RKO (cell line): ENCODE data around the gene ARIH2.

Experiments used
- DNase-seq: peaks from one replicate; pipeline ENCODE4 v3.0.0-alpha.2; 2016; ENCODE audit warnings: low spot score

The ARIH2 gene

DNA sequence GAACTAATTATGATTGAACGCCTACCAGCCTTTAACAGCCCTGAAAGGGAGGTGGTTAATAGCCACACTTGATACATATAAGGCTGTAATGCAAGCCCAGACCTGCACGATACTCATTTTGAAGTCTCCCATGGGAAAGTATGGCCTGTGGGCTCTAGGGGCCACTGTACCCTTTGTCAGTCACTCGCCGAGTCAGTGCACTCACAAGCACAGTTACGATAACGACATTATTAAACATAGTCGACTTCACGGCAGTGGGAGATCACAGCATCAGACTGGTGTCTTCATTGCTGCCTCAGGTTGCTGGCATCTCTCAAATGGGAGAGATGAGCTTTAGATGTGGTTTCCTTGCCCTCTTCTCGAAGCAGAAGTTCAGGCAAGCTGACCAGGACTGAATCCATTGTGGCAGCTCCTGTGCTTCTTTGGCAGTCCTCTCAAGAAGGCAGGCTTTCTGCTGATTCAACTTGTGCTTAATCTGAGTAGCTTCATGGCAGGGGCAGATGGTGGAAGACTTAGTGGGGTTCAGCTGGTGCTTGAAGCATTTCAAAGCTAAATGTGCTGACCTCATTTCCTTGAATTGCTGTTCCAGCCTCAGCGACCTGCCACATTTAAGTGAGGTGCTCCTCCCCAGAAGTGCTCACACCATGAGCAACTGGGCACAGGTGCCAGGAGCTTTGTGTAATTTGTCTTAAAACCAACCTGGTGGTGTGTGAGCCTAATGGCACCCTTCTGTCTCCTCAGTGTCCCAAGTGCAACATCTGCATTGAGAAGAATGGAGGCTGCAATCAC lies 55.6 kb downstream of the ARIH2 start:
- DNase-seq = no peak

DNA sequence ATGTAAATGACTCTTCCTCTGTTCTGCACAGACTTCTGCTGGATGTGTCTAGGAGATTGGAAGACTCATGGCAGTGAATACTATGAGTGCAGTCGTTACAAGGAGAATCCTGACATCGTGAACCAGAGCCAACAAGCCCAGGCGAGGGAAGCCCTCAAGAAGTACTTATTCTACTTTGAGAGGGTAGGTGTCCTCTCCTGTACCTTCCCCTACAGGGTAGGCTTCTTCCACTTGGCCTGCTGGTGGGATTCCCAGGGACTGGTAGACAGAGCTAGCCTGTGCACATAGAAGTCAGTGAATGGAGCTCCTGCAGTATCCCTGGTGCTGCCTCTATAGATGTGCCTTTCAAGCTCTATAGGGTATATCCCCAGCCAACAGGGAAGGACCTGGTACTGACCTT lies 60.8 kb downstream of the ARIH2 start:
- DNase-seq = no peak

DNA sequence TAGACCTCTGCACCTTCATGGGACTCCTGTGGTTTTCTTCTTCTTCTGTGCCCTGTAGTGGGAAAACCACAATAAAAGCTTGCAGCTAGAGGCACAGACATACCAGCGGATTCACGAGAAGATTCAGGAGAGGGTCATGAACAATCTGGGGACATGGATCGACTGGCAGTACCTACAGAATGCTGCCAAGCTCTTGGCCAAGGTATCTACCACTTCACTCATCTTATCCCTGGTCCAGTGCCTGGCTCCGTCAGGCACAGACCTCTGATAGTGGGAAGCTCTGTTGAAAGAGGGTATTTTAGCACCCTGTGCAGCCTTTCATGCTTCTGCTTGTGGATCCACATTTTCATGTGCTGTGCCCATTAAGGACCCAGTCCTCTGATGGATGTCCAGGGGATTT lies 61.7 kb downstream of the ARIH2 start:
- DNase-seq = no peak

GRCh38 chr3:48982016-48982415 lies 63.4 kb downstream of the ARIH2 start:
- no peak for DNase-seq

GRCh38 chr3:48982686-48983085 lies 64.0 kb downstream of the ARIH2 start:
- no peak for DNase-seq

GRCh38 chr3:48983096-48983495 lies 64.5 kb downstream of the ARIH2 start:
- DNase-seq = no peak

GRCh38 chr3:48984663-48985062 lies 66.0 kb downstream of the ARIH2 start:
- DNase-seq = no peak

DNA sequence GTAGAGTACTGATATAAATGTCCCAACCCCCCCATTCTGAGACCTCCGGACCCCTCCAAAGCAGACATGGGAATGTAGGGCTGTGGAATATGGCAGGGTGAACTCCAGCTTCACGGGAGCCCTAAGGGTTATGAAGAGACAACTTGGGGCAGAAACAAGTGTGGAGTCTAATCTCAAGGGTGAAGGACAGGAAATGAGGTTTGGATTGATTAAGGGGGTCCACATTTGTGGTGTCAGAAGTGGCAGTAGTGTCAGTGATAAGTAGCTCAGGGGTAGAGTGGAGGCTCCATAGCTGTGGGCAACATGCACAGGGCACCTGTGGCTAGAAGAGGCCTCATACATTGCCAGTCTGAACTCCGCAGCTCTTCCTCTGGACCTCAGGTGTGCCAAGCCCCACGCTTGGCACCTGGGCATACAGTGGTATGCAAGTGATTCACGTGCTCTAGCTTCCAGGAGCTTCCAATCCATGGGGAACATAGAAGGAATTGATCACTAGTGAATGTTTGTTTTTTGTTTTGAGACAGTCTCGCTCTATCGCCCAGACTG lies 67.3 kb downstream of the ARIH2 start:
- DNase-seq = no peak

- DNase-seq = peak; percentile 49
These were observed 70.6 kb downstream of the ARIH2 start for GRCh38 chr3:48989126-48989795.

DNA sequence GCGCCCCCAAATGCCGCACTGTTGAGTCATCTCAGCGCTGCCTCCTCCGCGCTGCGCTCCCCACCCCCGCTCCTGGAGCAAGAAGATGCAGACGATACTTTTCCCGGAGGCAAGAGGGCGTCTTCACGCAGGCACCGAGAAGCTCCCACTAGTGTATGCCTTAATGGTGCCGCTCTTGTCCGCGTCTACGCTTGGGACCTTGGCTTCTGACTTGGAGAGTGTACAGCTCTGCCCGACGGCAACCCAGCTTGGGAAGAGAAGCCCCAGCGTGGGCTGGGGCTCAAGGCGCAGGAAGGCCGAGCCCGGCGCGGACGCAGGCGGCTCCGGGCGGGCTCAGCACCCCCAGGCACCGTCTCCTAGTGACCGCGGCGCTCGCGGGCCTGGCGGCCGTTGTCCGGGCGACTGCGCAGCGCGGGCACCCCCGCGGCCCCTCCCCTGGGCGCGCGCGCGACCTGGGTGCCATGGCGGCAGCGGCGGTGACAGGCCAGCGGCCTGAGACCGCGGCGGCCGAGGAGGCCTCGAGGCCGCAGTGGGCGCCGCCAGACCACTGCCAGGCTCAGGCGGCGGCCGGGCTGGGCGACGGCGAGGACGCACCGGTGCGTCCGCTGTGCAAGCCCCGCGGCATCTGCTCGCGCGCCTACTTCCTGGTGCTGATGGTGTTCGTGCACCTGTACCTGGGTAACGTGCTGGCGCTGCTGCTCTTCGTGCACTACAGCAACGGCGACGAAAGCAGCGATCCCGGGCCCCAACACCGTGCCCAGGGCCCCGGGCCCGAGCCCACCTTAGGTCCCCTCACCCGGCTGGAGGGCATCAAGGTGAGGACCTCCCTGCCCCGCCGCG lies 71.4 kb downstream of the ARIH2 start, which contains the start of gene P4HTM:
Gene P4HTM, plus strand, starts transcription at position 446 of the 840 bp plus-strand sequence. Its CDS starts 16 bp downstream, at position 462.
- peak; percentile 94 for DNase-seq

DNA sequence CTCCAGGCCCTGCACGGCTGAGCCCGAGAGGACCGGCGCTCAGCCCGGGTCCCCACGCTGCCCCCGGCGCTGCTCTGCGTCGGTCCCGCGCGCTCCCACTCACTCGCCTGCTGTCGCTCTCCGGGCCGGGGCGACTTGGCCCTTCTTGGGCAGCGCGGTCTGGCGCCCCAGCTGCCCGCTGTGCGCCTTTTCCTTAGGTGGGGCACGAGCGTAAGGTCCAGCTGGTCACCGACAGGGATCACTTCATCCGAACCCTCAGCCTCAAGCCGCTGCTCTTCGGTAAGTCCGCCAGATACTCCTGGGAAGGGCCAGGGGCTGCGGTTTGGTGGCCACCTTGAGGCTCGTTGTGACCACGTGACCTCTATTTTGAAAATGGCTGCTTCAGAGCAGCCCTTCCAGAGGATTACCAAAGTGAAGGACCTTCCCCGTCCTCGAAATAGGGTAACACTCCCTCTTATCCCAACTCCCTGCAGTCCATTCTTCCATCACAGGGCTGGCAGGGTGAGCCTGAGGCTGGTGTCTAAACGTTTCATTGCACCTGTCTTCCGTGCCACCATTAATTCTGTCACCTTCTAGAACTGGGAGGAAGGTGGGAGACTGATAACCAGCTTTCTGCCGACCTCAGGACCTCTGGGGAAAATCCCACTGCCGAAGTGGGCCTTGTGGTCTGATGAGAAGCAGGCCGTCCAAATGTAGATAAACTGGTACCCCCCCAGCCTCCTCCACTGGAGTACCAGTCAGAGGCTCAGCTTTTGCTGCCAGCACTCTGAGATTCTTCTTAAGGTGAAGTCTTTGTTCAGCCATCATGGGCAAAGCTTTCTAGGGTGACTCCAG lies 72.2 kb downstream of the ARIH2 start:
- DNase-seq = peak; percentile 44

- no peak for DNase-seq
These were observed 73.4 kb downstream of the ARIH2 start for GRCh38 chr3:48991851-48992545.

DNA sequence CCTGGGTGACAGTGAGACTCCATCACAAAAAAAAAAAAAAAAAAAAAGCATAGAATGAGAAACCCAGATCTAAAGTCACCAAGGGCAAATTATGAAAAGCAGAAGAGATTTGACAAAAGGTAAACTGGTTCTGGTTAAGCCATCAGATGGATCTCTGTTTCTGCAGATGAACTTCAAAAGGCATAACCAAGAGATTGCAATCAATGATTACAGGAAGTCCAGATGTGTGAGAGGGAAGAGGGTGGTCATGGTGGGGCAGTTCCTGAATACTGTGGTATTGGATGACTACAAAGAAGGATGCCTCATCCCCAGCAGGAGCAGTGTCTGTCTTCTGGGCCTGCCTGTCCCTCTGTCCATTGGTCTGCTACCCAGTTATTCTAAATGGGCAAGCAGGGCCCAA lies 75.2 kb downstream of the ARIH2 start:
- DNase-seq = no peak

GRCh38 chr3:48996640-48997039 lies 78.0 kb downstream of the ARIH2 start:
- DNase-seq = no peak

DNA sequence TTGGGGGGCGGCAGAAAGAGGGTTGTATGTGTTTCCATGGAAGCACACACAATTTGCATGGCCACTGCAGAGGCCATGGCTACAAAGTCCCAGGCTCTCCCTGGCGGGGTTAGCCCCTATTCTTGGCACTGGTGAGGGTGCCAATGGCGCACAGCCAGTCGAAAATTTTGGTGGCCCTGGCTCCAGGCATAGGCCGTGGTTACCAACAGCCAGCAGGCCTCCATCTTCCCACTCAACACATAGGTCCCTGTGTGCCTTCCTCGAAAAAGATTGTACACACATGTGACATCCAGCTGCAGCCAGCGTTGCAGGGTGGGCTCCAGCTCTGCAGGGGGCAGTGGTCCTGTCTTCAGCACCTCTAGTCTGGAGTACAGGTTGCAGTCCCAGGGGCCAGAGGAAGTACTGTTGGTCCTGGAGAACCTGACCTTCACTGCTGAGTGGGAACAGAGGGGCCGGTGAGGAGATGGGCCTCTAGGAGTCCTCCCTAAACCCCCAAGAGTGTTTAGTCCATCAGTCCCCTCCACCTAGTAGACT lies 78.5 kb downstream of the ARIH2 start:
- no peak for DNase-seq

DNA sequence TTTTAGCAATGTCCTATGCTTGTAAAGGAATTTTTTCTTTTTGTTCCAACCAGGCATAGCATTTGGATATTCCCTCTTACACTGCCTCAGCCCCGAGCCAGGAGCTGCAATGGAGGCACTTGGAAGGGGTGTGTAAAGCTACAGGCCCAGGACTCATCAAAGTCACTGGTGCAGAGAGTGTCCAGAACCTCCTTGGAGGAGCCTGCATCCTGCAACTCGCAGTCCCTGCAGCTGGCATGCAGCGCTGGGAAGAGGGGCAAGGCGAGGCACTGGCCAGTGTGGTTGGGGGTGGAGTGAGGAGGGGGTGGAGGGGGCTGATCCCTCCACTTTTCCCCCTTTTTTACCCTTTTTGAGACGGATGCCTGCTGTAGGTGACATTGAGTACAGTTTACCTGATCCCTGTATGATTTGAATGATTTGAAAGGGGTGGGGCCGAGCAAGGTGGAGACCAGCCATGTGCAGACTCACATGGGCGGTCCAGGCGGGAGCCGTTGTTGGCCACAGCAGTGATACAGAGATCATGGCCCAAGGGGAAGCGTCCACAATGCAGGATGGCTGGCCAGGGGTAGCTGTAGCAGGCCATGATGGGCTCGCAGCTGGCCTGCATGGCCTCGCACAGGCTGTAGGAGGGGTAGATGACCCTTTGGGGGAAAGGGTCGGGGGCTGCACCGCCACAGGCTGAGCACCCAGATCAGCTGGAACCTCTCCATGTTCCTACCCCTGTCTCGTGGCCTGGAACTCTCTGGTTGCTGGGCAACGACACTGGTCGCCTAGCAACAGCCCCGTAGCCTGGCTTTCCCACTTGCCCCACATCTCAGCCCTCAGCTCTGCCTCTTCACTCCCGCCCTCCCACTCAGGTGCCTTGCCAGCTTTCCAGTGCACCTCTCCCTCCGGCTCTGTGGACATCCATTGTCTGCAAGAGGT lies 79.3 kb downstream of the ARIH2 start:
- DNase-seq = no peak

DNA sequence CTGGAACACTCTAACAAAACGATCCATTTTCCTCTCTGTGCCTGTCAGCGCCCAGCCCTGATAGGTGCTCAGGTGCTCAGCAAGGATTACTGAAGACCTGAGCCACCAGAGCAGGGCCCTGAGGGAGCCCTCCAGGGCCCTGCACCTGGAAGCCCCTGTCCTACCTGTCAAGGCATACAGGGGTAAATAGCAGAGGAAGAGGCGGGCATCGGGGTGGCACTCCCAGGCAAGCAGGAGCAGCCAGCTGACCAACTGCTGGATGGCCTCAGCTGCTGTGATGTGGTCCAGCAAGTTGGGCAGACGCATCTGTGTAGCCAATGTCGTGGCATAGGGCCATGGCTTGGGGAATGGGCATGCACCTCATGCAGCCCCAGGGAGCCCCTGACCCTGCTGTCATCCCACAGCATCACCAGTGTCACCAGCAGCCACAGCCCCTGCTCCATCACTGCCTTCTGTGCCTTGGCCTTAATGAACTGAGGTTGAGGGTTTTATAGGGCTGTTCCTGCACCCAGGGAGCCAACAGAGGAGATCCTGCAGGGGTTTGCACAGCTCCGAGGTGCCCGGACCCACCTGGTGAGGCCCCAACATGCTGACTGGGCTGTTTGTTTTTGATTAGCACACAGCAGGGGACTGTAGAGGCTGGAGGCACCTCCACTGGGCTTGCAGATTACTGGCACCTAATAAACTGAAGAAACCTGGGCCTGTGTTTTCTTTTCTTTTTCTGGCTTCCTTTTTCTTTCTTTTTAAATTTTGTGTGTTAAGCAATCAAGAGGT lies 80.6 kb downstream of the ARIH2 start:
- no peak for DNase-seq

- no peak for DNase-seq
These were observed 82.5 kb downstream of the ARIH2 start for GRCh38 chr3:49001155-49001554.
